Measurements from ENCODE around the gene ZEB1. TPM values are rescaled to one million over a fixed set of nuclear protein-coding genes. Genes with fewer than 3 reads are reported as not detected.
"Not testable (repeated sequence)": the region's sequence is repeated elsewhere in the genome, so short reads cannot be mapped to it uniquely, and the experiment has no call there.

ZEB1 gene
- total and polyA plus RNA-seq, 10 of the 15 experiments (the other 5 are each of a cell fraction or from before 2014, with no cell fraction given), result 10.4 to 35.6 (median 24.5) TPM

DNA sequence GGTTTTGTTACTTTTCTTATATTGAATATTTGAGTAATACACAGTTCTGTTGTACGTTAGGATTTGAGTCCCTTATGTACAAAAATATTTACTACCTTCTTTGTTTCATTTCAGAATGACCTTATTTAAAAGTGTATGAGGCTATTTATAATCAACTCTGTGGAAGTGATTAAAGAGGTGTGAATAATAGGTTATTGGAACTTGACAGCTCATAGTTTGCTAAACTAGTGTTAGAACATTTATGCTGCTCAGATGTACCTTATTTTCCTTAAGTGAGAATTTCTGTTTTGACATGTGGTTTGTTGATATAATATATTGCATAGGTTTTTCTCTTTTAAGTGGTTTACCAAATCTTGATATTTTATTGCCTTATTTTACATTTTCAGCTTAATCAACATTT, 105.5 kb downstream of the ZEB1 start (continued):
- TF ChIP-seq, protein P1, sequence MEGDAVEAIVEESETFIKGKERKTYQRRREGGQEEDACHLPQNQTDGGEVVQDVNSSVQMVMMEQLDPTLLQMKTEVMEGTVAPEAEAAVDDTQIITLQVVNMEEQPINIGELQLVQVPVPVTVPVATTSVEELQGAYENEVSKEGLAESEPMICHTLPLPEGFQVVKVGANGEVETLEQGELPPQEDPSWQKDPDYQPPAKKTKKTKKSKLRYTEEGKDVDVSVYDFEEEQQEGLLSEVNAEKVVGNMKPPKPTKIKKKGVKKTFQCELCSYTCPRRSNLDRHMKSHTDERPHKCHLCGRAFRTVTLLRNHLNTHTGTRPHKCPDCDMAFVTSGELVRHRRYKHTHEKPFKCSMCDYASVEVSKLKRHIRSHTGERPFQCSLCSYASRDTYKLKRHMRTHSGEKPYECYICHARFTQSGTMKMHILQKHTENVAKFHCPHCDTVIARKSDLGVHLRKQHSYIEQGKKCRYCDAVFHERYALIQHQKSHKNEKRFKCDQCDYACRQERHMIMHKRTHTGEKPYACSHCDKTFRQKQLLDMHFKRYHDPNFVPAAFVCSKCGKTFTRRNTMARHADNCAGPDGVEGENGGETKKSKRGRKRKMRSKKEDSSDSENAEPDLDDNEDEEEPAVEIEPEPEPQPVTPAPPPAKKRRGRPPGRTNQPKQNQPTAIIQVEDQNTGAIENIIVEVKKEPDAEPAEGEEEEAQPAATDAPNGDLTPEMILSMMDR (IDR thresholded peaks at IDR 0.05 in 2 of 3, conservative IDR thresholded peaks at IDR 0.05 in 1 of 3; ENCODE audit: control insufficient read depth in 2 of 3, extremely low read depth in 1 of 3, insufficient read depth in 1 of 3, low read depth in 3 of 3, low read length in 3 of 3), result no peak
- TF ChIP-seq JUND (IDR thresholded peaks at IDR 0.05; ENCODE audit: low read depth, low read length), result no peak

DNA sequence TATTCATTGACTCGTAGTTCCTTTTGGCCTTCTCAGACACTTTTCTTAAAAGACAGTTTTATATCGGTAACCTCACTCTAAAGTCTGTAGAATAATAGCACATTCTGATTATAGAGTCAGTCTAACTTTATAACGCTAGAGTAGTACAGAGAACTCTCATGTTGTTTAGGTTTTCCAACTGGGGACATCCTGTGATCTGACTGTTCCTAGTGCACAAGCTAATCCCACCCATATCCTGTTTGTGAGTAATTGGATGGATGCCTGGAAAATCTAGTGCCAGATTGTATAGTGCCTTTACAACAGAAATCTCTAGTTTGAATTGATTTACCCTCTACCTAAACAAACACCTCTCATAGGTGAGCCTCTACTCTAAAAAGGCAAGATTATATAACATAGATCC, 107.4 kb downstream of the ZEB1 start:
- Histone ChIP-seq H3K27ac (ENCODE audit: control insufficient read depth, insufficient read depth) (0 out of 2 replicates have a peak overlapping the region, but pooled peaks have one; percentile 24), H3K79me2 (ENCODE audit: control insufficient read depth, insufficient read depth, low read length) (peaks cover 53% of the 10 kb centered on the region), H2AFZ (ENCODE audit: control insufficient read depth, low read depth, low read length) (no peak overlapping the region), H3K4me1 (ENCODE audit: control insufficient read depth, insufficient read depth, low read length) (no peaks in the 10 kb centered on the region), H3K4me3 (no peak overlapping the region), H4K20me1 (ENCODE audit: control insufficient read depth, insufficient read depth) (no peaks in the 10 kb centered on the region), H3K36me3 (ENCODE audit: control insufficient read depth in 2 of 2, insufficient read depth in 2 of 2, low read length in 1 of 2) (peaks cover 0 to 5% of the 10 kb centered on the region in 2 experiments; a peak in 1 of 4 replicates), H3K4me2 (ENCODE audit: control insufficient read depth, insufficient read depth) (no peak overlapping the region), H3K27me3 (replicated peaks in 1 of 2; ENCODE audit: control insufficient read depth in 2 of 2, insufficient read depth in 2 of 2, low read length in 1 of 2) (no peaks in the 10 kb centered on the region), H3K9me3 (replicated peaks; ENCODE audit: control insufficient read depth, insufficient read depth, low read length) (peaks cover 17% of the 10 kb centered on the region), H3K9ac (ENCODE audit: control insufficient read depth, insufficient read depth, low read length) (no peak overlapping the region)
- WGBS (ENCODE audit: insufficient coverage, insufficient replicate concordance, low lambda C conversion rate, missing lambda C conversion rate), result 99% methylated on average over 3 of the region's 3 CpGs
- CTCF ChIA-PET, result interaction anchor here (1.1 kb wide), 1 partner anchor 9 kb away, joined by 3 read pairs; no protein-coding TSS in a partner anchor
- POLR2A ChIA-PET, result no interaction called here
- in situ Hi-C loops (cut with MboI), result no loop called here
- SMC1A ChIA-PET (ENCODE audit: uncharacterized antibody, unreplicated experiment), result no interaction called here
- no peak for DNase-seq (ENCODE audit: low read depth, low spot score)
- intact Hi-C loops (cut with micrococcal nuclease; ENCODE audit: unreplicated experiment), result no loop called here
- FAIRE-seq, result peak; percentile 38
- RAD21 ChIA-PET (ENCODE audit: unreplicated experiment), result interaction anchor here (0.9 to 1.2 kb wide), 2 partner anchors 10 to 13 kb away, joined by 3 read pairs; no protein-coding TSS in a partner anchor
- TF ChIP-seq RBBP5 (conservative IDR thresholded peaks at IDR 0.05) (no peak), POLR2AphosphoS5 (IDR thresholded peaks at IDR 0.05; ENCODE audit: low read length) (no peak), IKZF2 (IDR thresholded peaks at IDR 0.05) (no peak), ATF7 (IDR thresholded peaks at IDR 0.05; ENCODE audit: low read depth) (no peak), POU2F2 (IDR thresholded peaks at IDR 0.05; ENCODE audit: borderline replicate concordance, low read depth, low read length) (no peak), RAD21 (IDR thresholded peaks at IDR 0.05; ENCODE audit: insufficient read depth, low read depth, low read length) (no peak)
- TF ChIP-seq, protein P2, sequence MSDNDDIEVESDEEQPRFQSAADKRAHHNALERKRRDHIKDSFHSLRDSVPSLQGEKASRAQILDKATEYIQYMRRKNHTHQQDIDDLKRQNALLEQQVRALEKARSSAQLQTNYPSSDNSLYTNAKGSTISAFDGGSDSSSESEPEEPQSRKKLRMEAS (IDR thresholded peaks at IDR 0.05; ENCODE audit: low read depth, low read length), result no peak
- ATAC-seq, result peak; percentile 36; the same call in 2 of the 3 replicates
- BruUV-seq (replicated peaks), result no TSS peak

DNA sequence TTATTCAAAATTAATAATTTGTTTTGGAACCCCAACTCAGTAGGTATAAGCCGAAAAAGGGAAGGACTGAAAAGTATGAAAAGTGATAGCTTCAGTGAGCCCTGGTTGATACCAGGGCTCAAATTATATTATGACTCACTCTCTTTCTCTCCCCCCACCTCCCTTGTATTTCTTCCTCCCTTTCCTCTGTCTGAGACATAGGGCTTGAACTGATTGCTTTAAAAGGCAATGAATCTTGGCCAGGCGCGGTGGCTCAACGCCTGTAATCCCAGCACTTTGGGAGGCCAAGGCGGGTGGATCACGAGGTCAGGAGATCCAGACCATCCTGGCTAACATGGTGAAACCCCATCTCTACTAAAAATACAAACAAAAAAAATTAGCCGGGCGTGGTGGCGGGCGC, 108.3 kb downstream of the ZEB1 start:
- intact Hi-C loops (cut with micrococcal nuclease; ENCODE audit: unreplicated experiment); in situ Hi-C loops (cut with MboI): not testable (repeated sequence)
- CTCF ChIA-PET, result interaction anchor here (0.6 kb wide), 1 partner anchor 740 kb away, joined by 4 read pairs; no protein-coding TSS in a partner anchor

More for the DNA sequence above, 108.3 kb downstream of the ZEB1 start:
- H3K9ac ChIP-seq (ENCODE audit: control insufficient read depth, insufficient read depth, low read length); SMC1A ChIA-PET (ENCODE audit: uncharacterized antibody, unreplicated experiment); H3K4me1 ChIP-seq (ENCODE audit: control insufficient read depth, insufficient read depth, low read length); H2AFZ ChIP-seq (ENCODE audit: control insufficient read depth, low read depth, low read length); H3K4me3 ChIP-seq; FAIRE-seq; BruUV-seq (replicated peaks); H3K4me2 ChIP-seq (ENCODE audit: control insufficient read depth, insufficient read depth); H3K36me3 ChIP-seq (ENCODE audit: control insufficient read depth in 2 of 2, insufficient read depth in 2 of 2, low read length in 1 of 2); H4K20me1 ChIP-seq (ENCODE audit: control insufficient read depth, insufficient read depth); H3K27ac ChIP-seq (ENCODE audit: control insufficient read depth, insufficient read depth); DNase-seq (ENCODE audit: low read depth, low spot score); H3K27me3 ChIP-seq (replicated peaks in 1 of 2; ENCODE audit: control insufficient read depth in 2 of 2, insufficient read depth in 2 of 2, low read length in 1 of 2): not testable (repeated sequence)
- POLR2A ChIA-PET, result interaction anchor here (1.1 kb wide), 1 partner anchor 84 kb away, joined by 3 read pairs; no protein-coding TSS in a partner anchor
- WGBS (ENCODE audit: insufficient coverage, insufficient replicate concordance, low lambda C conversion rate, missing lambda C conversion rate), result over 99% methylated on average over 10 of the region's 10 CpGs
- H3K9me3 ChIP-seq (replicated peaks; ENCODE audit: control insufficient read depth, insufficient read depth, low read length), result peaks cover 17% of the 10 kb centered on the region
- ATAC-seq, result 0 out of 3 replicates have a peak, but pooled peaks have one; percentile 15
- H3K79me2 ChIP-seq (ENCODE audit: control insufficient read depth, insufficient read depth, low read length), result peaks cover 47% of the 10 kb centered on the region
- RAD21 ChIA-PET (ENCODE audit: unreplicated experiment), result interaction anchor here (0.8 kb wide), 1 partner anchor 101 kb away, joined by 5 read pairs; no protein-coding TSS in a partner anchor
